Activated B cell treated with CpG ODN at 0.5 μM for 24 hours (primary cell): ENCODE measurements around the gene PNPLA7. TPM values are rescaled to one million over a fixed set of nuclear protein-coding genes. Genes with fewer than 3 reads are reported as not detected.
"Not testable (repeated sequence)": the region's sequence is repeated elsewhere in the genome, so short reads cannot be mapped to it uniquely, and the experiment has no call there.

Source experiments
- ATAC-seq: fragments of 200-7000 bp; cut with Tn5 transposase; one replicate; pipeline ENCODE4 v1.10.0; 2021; ENCODE audit warnings: low read depth, mild to moderate bottlenecking, moderate library complexity
- CTCF ChIA-PET: fragments of 350-600 bp; sonication (Branson Sonifier 250); formaldehyde crosslinking; loops from one replicate; lab custom pipeline; 2021; ENCODE audit warnings: antibody characterized with exemption; lab: Charles Lee
- POLR2A ChIA-PET: fragments of 350-600 bp; sonication (Branson Sonifier 250); formaldehyde crosslinking; loops from one replicate; lab custom pipeline; 2021; ENCODE audit warnings: antibody characterized with exemption; lab: Charles Lee
- DNase-seq: peaks from one replicate; pipeline ENCODE4 v3.0.0; 2022
- H3K27ac Mint-ChIP-seq: one replicate; pipeline ENCODE4 v1.8.0; 2020; ENCODE audit warnings: mixed read lengths
- H3K27me3 Mint-ChIP-seq: one replicate; pipeline ENCODE4 v1.8.0; 2021; ENCODE audit warnings: mixed read lengths
- H3K36me3 Mint-ChIP-seq: one replicate; pipeline ENCODE4 v1.8.0; 2021; ENCODE audit warnings: low read depth, mixed read lengths
- H3K4me1 Mint-ChIP-seq: one replicate; pipeline ENCODE4 v1.8.0; 2021; ENCODE audit warnings: mixed read lengths
- H3K4me3 Mint-ChIP-seq: one replicate; pipeline ENCODE4 v1.8.0; 2020; ENCODE audit warnings: mild to moderate bottlenecking, mixed read lengths
- H3K9me3 Mint-ChIP-seq: one replicate; pipeline ENCODE4 v1.8.0; 2020; ENCODE audit warnings: mixed read lengths
- intact Hi-C: fragments of 100-400 bp; cut with micrococcal nuclease; formaldehyde crosslinking; loops from one replicate; pipeline ENCODE4 v1.15.1; 2024
- total RNA-seq: library from RNA; stranded (reverse); gene quantifications from 2 replicates; pipeline ENCODE4 v1.2.3, GENCODE V29; 2022
- TF ChIP-seq, protein P1 (sequence below): fragments of 200-600 bp; IDR thresholded peaks from one replicate; pipeline ENCODE4 v1.8.0; 2022; ENCODE audit warnings: antibody characterized with exemption, mild to moderate bottlenecking

Gene PNPLA7
- total RNA-seq, 1 donor from 2014 or later = 5.5 TPM

DNA sequence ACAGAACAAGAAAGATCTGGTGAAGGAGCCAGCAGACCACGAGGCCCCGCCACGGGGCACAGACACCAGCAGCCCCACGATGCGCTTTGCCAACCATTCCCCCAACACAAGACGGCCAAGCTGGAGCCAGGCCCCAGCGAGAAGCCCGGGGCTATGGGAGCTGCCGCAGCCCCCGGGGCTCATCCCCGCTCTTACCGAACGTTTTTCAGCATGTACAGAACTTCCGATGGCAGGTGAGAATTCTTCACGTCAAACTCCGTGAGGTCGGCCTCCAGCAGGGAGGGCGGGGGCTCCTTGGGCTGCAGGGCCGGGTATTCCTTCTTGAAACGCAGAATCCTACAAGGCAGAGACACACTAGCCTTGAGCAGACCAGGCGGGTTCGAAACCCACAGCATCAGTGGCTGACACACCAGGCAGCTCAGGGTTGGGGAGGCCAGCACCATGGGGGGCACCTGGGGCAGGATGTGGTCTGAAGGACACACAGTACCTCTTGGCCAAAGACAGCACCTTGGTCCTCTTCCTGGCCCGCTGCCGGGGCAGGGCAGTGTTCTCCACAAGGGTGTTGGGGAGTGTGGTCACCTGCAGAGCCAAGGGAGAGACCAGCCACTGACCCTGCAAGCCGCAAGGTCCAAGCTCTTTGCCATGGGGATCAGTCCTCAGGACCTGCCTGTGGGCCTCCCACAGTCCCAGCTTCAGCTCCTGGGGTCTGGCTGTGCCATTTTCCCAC, 6.8 kb downstream of the PNPLA7 start:
- CTCF ChIA-PET = no interaction called here
- intact Hi-C loops = no loop called here
- POLR2A ChIA-PET = no interaction called here
- DNase-seq (no peak), ATAC-seq (no peak)
- Mint-ChIP-seq H3K36me3 (peaks cover 13% of the 10 kb centered on the region), H3K4me1 (peaks cover 22% of the 10 kb centered on the region), H3K9me3 (no peaks in the 10 kb centered on the region), H3K27me3 (no peaks in the 10 kb centered on the region), H3K4me3 (no peak overlapping the region), H3K27ac (no peak overlapping the region)
- TF ChIP-seq, protein P1, sequence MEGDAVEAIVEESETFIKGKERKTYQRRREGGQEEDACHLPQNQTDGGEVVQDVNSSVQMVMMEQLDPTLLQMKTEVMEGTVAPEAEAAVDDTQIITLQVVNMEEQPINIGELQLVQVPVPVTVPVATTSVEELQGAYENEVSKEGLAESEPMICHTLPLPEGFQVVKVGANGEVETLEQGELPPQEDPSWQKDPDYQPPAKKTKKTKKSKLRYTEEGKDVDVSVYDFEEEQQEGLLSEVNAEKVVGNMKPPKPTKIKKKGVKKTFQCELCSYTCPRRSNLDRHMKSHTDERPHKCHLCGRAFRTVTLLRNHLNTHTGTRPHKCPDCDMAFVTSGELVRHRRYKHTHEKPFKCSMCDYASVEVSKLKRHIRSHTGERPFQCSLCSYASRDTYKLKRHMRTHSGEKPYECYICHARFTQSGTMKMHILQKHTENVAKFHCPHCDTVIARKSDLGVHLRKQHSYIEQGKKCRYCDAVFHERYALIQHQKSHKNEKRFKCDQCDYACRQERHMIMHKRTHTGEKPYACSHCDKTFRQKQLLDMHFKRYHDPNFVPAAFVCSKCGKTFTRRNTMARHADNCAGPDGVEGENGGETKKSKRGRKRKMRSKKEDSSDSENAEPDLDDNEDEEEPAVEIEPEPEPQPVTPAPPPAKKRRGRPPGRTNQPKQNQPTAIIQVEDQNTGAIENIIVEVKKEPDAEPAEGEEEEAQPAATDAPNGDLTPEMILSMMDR = no peak

DNA sequence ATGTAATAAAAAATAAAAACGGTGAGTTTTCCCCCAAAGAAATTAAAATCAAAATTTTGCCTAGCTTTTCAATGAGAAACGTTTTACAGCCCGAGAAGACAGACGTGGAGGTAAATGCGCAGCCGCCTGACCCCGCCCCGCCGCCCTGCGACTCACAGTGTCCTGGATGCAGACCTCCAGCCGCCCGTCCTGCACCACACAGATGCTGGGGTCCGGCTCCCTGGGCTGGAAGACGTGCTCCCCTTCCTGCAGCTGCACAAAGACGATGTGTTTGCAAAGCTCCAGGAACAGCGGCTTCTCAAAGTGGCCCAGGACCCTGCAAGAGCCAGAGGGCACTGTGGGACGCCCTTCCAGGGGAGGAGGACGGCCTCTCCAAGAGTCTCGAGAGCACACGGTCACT, 7.7 kb downstream of the PNPLA7 start:
- ATAC-seq (no peak), DNase-seq (no peak)
- Mint-ChIP-seq H3K27ac (no peak overlapping the region), H3K4me3 (no peak overlapping the region), H3K4me1 (peaks cover 18% of the 10 kb centered on the region), H3K9me3 (no peaks in the 10 kb centered on the region), H3K27me3 (no peaks in the 10 kb centered on the region), H3K36me3 (peaks cover 14% of the 10 kb centered on the region)
- intact Hi-C loops = no loop called here
- TF ChIP-seq, protein P1 = no peak
- CTCF ChIA-PET = no interaction called here
- POLR2A ChIA-PET = no interaction called here

DNA sequence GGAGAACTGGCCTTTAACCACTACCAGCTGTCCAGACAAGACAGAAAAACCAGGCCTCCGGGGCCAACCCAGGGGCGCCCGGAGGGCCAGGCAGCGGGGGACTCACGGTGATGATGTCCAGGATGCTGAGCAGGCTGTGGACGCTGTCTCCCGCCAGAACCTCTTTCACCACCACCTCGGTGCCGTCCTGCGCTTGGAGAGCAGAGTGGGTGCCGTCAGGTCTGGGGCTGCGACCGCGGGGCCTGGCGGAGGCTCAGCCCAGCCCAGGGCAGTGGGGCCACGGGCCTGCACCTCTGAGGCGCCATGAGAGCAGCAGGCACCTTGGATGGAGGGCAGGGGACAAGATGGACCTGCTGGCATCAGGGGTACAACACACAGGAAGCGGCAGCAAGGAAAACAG, 9.7 kb downstream of the PNPLA7 start:
- peaks cover 17% of the 10 kb centered on the region for H3K36me3 Mint-ChIP-seq
- DNase-seq = no peak
- no peaks in the 10 kb centered on the region for H3K27me3 Mint-ChIP-seq
- ChIA-PET POLR2A (no interaction called here), CTCF (no interaction called here)
- H3K9me3 Mint-ChIP-seq = peaks cover 5% of the 10 kb centered on the region
- ATAC-seq = no peak
- H3K27ac Mint-ChIP-seq = no peak overlapping the region
- intact Hi-C loops = no loop called here
- H3K4me3 Mint-ChIP-seq = no peak overlapping the region
- H3K4me1 Mint-ChIP-seq = peaks cover 18% of the 10 kb centered on the region
- TF ChIP-seq, protein P1 = no peak

DNA sequence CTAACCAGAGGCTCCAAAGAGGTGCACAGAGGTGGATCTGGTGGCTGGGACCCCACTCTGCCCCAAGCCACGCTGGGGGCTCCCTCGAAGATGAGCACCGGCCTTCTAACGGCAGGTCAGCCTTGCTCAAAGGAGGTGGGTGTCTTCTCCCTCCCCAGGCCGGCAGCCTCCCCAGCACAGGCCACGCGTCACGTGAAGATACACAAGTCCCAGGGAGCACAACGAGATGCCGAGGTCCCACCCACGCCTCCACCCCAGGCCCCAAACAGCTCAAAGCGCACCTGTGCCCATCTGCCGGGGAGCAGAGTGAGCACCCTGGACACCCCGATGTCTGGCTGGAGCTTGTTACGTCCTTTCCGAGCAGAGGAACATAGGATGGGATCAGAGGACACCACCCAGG, 12.1 kb downstream of the PNPLA7 start:
- intact Hi-C loops = no loop called here
- DNase-seq (no peak), ATAC-seq (no peak)
- Mint-ChIP-seq H3K9me3 (peaks cover 5% of the 10 kb centered on the region), H3K4me3 (no peak overlapping the region), H3K4me1 (peaks cover 28% of the 10 kb centered on the region), H3K27me3 (no peaks in the 10 kb centered on the region), H3K27ac (no peak overlapping the region), H3K36me3 (peaks cover 13% of the 10 kb centered on the region)
- ChIA-PET POLR2A (interaction anchor here (1.8 kb wide), 1 partner anchor 12 kb away, joined by 11 read pairs; the partner anchor contains the start of gene PNPLA7), CTCF (no interaction called here)
- TF ChIP-seq, protein P1 = no peak

DNA sequence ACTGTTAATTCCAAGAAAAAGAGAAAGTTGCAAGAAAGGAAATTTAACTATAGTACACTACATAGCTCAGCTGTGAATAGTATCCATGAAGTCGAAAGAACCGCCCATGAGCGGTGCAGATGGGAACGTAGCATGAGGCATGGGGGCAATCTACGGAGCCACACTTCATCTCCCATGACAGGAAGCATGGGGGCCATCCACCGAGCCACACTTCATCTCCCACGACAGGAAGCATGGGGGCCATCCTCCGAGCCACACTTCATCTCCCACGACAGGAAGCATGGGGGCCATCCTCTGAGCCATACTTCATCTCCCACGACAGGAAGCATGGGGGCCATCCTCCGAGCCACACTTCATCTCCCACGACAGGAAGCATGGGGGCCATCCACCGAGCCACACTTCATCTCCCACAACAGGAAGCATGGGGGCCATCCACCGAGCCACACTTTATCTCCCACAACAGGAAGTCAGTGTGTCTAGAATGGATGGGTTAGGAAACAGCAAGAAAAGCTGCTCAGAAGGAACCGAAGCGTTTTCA, 13.5 kb downstream of the PNPLA7 start:
- ChIA-PET CTCF (interaction anchor here (0.7 to 1.1 kb wide), 2 partner anchors 42 to 45 kb away, joined by 3 read pairs; partner anchors contain the start of gene DPH7), POLR2A (interaction anchor here (1.8 to 2.2 kb wide), 2 partner anchors 14 kb away, joined by 11 to 12 read pairs; partner anchors contain the start of genes MRPL41 and PNPLA7)
- intact Hi-C loops, H3K9me3 Mint-ChIP-seq, DNase-seq, H3K27me3 Mint-ChIP-seq: not testable (repeated sequence)
- ATAC-seq = peak; percentile 47
- Mint-ChIP-seq H3K4me3 (peak overlapping the region; percentile 53), H3K4me1 (peaks cover 28% of the 10 kb centered on the region), H3K27ac (peak overlapping the region; percentile 76), H3K36me3 (peaks cover 11% of the 10 kb centered on the region)
